ENCODE data around the gene PPOX. TPM values are rescaled to one million over a fixed set of nuclear protein-coding genes. Genes with fewer than 3 reads are reported as not detected.

Gene PPOX
- total and polyA plus RNA-seq, 11 donors: 9.7 to 24.3 (median 13.7) TPM

GRCh38 chr1:161214369-161214768 lies 48.1 kb downstream of the PPOX start:
- no peak for TF ChIP-seq CTCF (IDR thresholded peaks at IDR 0.05)
- TF ChIP-seq POLR2A (IDR thresholded peaks at IDR 0.05): no peak
- H3K27me3 ChIP-seq: no peaks in the 10 kb centered on the region
- ATAC-seq (peak in 1 of 4 donors; percentile 29), DNase-seq (no peak)
- peak overlapping the region in 2 of 12 donors; percentile 48 to 63 for H3K4me3 ChIP-seq
- no peaks in the 10 kb centered on the region for H3K9me3 ChIP-seq
- WGBS, 4 donors: 90 to 92% (median 91%) methylated on average over 9 of the region's 9 CpGs
- peaks cover 4 to 69% (median 56%) of the 10 kb centered on the region in 9 donors for H3K36me3 ChIP-seq
- intact Hi-C loops (cut with DNase I): loop anchor here in 3 of 10 donors (5.0 kb wide), 1 partner anchor 168 kb away; no protein-coding TSS in a partner anchor
- H3K27ac ChIP-seq: peak overlapping the region in 5 of 12 donors; percentile 23 to 96 (median 44)
- peaks cover 0 to 38% (median 7%) of the 10 kb centered on the region in 12 donors for H3K4me1 ChIP-seq

- Histone ChIP-seq H3K4me1 (peaks cover 0 to 32% (median under 1%) of the 10 kb centered on the region in 12 donors), H3K9me3 (no peaks in the 10 kb centered on the region), H3K27ac (peak within 1 kb of the TSS in 9 of 12 donors; percentile 38 to 96 (median 51)), H3K27me3 (no peaks in the 10 kb centered on the region), H3K36me3 (peaks cover 4 to 69% (median 49%) of the 10 kb centered on the region in 9 donors), H3K4me3 (peak within 1 kb of the TSS in 9 of 12 donors; percentile 13 to 63 (median 36))
- DNase-seq (peak; percentile 65 to 85 (median 71)), ATAC-seq (peak; percentile 38 to 75 (median 62))
- 68 to 77% (median 71%) methylated on average over 10 of the region's 10 CpGs for WGBS, 4 donors
- intact Hi-C loops (cut with DNase I): no loop called here
- peak in 1 of 2 donors; percentile 51 for TF ChIP-seq POLR2A (IDR thresholded peaks at IDR 0.05)
- TF ChIP-seq CTCF (IDR thresholded peaks at IDR 0.05): no peak
These were observed 48.9 kb downstream of the PPOX start, which contains the start of gene FCER1G for GRCh38 chr1:161215076-161215475. FCER1G (plus strand) TSS chr1:161215295; CDS start chr1:161215322, 27 bp downstream.

GRCh38 chr1:161216945-161217712 lies 50.9 kb downstream of the PPOX start:
- DNase-seq (no peak), ATAC-seq (peak; percentile 38 to 73 (median 52))
- 38 to 45% (median 39%) methylated on average over 7 of the region's 7 CpGs for WGBS, 4 donors

More at GRCh38 chr1:161216945-161217712, 50.9 kb downstream of the PPOX start:
- Histone ChIP-seq H3K27me3 (no peaks in the 10 kb centered on the region), H3K4me3 (peak overlapping the region in 9 of 12 donors; percentile 22 to 63 (median 34)), H3K36me3 (peaks cover 2 to 49% (median 29%) of the 10 kb centered on the region in 9 donors), H3K27ac (peak overlapping the region in 10 of 12 donors; percentile 49 to 96 (median 64)), H3K9me3 (no peaks in the 10 kb centered on the region), H3K4me1 (peaks cover 0 to 27% (median 0%) of the 10 kb centered on the region in 12 donors)
- intact Hi-C loops (cut with DNase I): no loop called here
- TF ChIP-seq CTCF (IDR thresholded peaks at IDR 0.05) (no peak), POLR2A (IDR thresholded peaks at IDR 0.05) (peak in 1 of 2 donors; percentile 28)
